ENCODE measurements around the gene SEMA6A. TPM values are rescaled to one million over a fixed set of nuclear protein-coding genes. Genes with fewer than 3 reads are reported as not detected.

SEMA6A gene
- total RNA-seq, 1 experiment from 2014 or later = 406 TPM

GRCh38 chr5:116574367-116575325, at the start of gene SEMA6A (continued):
- TF ChIP-seq RELA (CRISPR knock-in tag; IDR thresholded peaks at IDR 0.05; ENCODE audit: borderline replicate concordance) = no peak
- peak; percentile 18; the same call in 1 of the 2 replicates for TF ChIP-seq ERG (CRISPR knock-in tag; IDR thresholded peaks at IDR 0.05)
- peak; percentile 89 for TF ChIP-seq ZNF281 (CRISPR knock-in tag; IDR thresholded peaks at IDR 0.05)
- TF ChIP-seq NFATC4 (CRISPR knock-in tag; IDR thresholded peaks at IDR 0.05) = no peak
- peak; percentile 97 for TF ChIP-seq SP1 (CRISPR knock-in tag; conservative IDR thresholded peaks at IDR 0.05)
- TF ChIP-seq, protein P1, sequence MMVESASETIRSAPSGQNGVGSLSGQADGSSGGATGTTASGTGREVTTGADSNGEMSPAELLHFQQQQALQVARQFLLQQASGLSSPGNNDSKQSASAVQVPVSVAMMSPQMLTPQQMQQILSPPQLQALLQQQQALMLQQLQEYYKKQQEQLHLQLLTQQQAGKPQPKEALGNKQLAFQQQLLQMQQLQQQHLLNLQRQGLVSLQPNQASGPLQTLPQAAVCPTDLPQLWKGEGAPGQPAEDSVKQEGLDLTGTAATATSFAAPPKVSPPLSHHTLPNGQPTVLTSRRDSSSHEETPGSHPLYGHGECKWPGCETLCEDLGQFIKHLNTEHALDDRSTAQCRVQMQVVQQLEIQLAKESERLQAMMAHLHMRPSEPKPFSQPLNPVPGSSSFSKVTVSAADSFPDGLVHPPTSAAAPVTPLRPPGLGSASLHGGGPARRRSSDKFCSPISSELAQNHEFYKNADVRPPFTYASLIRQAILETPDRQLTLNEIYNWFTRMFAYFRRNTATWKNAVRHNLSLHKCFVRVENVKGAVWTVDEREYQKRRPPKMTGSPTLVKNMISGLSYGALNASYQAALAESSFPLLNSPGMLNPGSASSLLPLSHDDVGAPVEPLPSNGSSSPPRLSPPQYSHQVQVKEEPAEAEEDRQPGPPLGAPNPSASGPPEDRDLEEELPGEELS (CRISPR knock-in tag; IDR thresholded peaks at IDR 0.05) = peak; percentile 97
- TF ChIP-seq, protein P2, sequence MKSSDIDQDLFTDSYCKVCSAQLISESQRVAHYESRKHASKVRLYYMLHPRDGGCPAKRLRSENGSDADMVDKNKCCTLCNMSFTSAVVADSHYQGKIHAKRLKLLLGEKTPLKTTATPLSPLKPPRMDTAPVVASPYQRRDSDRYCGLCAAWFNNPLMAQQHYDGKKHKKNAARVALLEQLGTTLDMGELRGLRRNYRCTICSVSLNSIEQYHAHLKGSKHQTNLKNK (CRISPR knock-in tag; IDR thresholded peaks at IDR 0.05) = no peak
- TF ChIP-seq HMGA2 (CRISPR knock-in tag; IDR thresholded peaks at IDR 0.05) = no peak
- peak; percentile 38; the same call in 1 of the 2 replicates for TF ChIP-seq NR1H2 (CRISPR knock-in tag; IDR thresholded peaks at IDR 0.05)
- peak; percentile 99 for TF ChIP-seq PRDM15 (CRISPR knock-in tag; IDR thresholded peaks at IDR 0.05)
- TF ChIP-seq, protein P3, sequence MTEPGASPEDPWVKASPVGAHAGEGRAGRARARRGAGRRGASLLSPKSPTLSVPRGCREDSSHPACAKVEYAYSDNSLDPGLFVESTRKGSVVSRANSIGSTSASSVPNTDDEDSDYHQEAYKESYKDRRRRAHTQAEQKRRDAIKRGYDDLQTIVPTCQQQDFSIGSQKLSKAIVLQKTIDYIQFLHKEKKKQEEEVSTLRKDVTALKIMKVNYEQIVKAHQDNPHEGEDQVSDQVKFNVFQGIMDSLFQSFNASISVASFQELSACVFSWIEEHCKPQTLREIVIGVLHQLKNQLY (CRISPR knock-in tag; IDR thresholded peaks at IDR 0.05) = no peak
- peak; percentile 77; the same call in 1 of the 2 replicates for TF ChIP-seq ATF1 (CRISPR knock-in tag; IDR thresholded peaks at IDR 0.05)
- TF ChIP-seq, protein P4, sequence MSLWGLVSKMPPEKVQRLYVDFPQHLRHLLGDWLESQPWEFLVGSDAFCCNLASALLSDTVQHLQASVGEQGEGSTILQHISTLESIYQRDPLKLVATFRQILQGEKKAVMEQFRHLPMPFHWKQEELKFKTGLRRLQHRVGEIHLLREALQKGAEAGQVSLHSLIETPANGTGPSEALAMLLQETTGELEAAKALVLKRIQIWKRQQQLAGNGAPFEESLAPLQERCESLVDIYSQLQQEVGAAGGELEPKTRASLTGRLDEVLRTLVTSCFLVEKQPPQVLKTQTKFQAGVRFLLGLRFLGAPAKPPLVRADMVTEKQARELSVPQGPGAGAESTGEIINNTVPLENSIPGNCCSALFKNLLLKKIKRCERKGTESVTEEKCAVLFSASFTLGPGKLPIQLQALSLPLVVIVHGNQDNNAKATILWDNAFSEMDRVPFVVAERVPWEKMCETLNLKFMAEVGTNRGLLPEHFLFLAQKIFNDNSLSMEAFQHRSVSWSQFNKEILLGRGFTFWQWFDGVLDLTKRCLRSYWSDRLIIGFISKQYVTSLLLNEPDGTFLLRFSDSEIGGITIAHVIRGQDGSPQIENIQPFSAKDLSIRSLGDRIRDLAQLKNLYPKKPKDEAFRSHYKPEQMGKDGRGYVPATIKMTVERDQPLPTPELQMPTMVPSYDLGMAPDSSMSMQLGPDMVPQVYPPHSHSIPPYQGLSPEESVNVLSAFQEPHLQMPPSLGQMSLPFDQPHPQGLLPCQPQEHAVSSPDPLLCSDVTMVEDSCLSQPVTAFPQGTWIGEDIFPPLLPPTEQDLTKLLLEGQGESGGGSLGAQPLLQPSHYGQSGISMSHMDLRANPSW (CRISPR knock-in tag; conservative IDR thresholded peaks at IDR 0.05; ENCODE audit: low read depth) = 0 out of 2 replicates have a peak, but pooled peaks have one; percentile 84
